Stomach (tissue), 9 donors: ENCODE data around the gene SACM1L. TPM values are rescaled to one million over a fixed set of nuclear protein-coding genes. Genes with fewer than 3 reads are reported as not detected.

Experiments used
- DNase-seq, 2 donors: peaks; one replicate each; pipeline versions ENCODE4 v3.0.0 to v3.0.0-alpha.2; 2013 to 2019
- H3K27ac ChIP-seq, 5 donors: fragments of 200-600 bp in 4 of 5; sonication (generic) in 4 of 5; one replicate each; pipeline ENCODE4 v1.5.1; 2013 to 2019; ENCODE audit warnings: mild to moderate bottlenecking in 1 of 5, moderate library complexity in 1 of 5
- H3K27me3 ChIP-seq, 3 donors: fragments of 200-600 bp; sonication (generic); one replicate each; pipeline ENCODE4 v1.5.1; 2017 to 2019; ENCODE audit warnings: mixed run types in 1 of 3
- H3K36me3 ChIP-seq, 4 donors: fragments of 200-600 bp; sonication (generic); 1 replicate in 3 of 4; 2 replicates in 1 of 4; pipeline ENCODE4 v1.5.1; 2016 to 2019
- H3K4me1 ChIP-seq, 4 donors: fragments of 200-600 bp; sonication (generic); one replicate each; pipeline ENCODE4 v1.5.1; 2016 to 2019
- H3K4me3 ChIP-seq, 4 donors: fragments of 200-600 bp; sonication (generic) in 3 of 4; one replicate each; pipeline ENCODE4 v1.5.1; 2016 to 2019; ENCODE audit warnings: mild to moderate bottlenecking in 1 of 4
- H3K9me3 ChIP-seq, 4 donors: fragments of 200-600 bp; sonication (generic); one replicate each; pipeline ENCODE4 v1.5.1; 2016 to 2019
- EP300 ChIP-seq: sonication (generic); formaldehyde crosslinking; IDR thresholded peaks from one replicate; pipeline ENCODE4 v1.6.1; 2017; ENCODE audit warnings: antibody characterized with exemption
- POLR2A ChIP-seq, 4 donors: fragments of 450-650 bp; IDR thresholded peaks; one replicate each; pipeline ENCODE4 v1.6.1; 2016; ENCODE audit warnings: antibody characterized with exemption in 4 of 4, control low read depth in 2 of 4, mild to moderate bottlenecking in 1 of 4, moderate library complexity in 1 of 4
- POLR2AphosphoS5 ChIP-seq, 3 donors: sonication (generic); formaldehyde crosslinking; IDR thresholded peaks; one replicate each; pipeline ENCODE4 v1.6.1; 2016; ENCODE audit warnings: antibody characterized with exemption in 3 of 3
- WGBS, 5 donors: extraction: QIAGEN DNeasy Blood & Tissue Kit in 3 of 5; methylation state at CpG; one replicate each; pipeline versions ENCODE4 v1.1.5 to v1.1.7; 2013 to 2018; 5-methylcytosine and 5-hydroxymethylcytosine counted together
- intact Hi-C: fragments of 100-400 bp; cut with DNase I; formaldehyde crosslinking; loops from one replicate; pipeline ENCODE4 v1.15.1; 2023; ENCODE audit warnings: low total_unique reads
- polyA plus RNA-seq, 3 donors: library from polyadenylated mRNA; stranded (reverse); fragments of 200-250 nt; gene quantifications; one replicate each; pipeline ENCODE4 v1.2.3, GENCODE V29; 2013
- total RNA-seq, 5 donors: library from RNA; depleted of rRNA; stranded (reverse); fragments of >200 nt; gene quantifications; one replicate each; pipeline versions ENCODE4 v1.1.0 to v1.2.3, GENCODE V29; 2014 to 2016
- TF ChIP-seq, protein P1 (sequence below), 7 experiments: fragments of 450-650 bp in 4 of 7; fragments of 200-600 bp in 3 of 7; sonication (generic) in 3 of 7; IDR thresholded peaks; one replicate each; pipeline ENCODE4 v1.5.1; 2016 to 2019; ENCODE audit warnings: antibody characterized with exemption in 7 of 7, control low read depth in 2 of 7, mild to moderate bottlenecking in 1 of 7
- donor health status: healthy with polysubstance abuse.
- donor health status: Bipolar disorder and iron deficiency.
- donor health status: healthy.

The SACM1L gene
- total and polyA plus RNA-seq, 8 donors, result 9.8 to 118 (median 30.8) TPM

DNA sequence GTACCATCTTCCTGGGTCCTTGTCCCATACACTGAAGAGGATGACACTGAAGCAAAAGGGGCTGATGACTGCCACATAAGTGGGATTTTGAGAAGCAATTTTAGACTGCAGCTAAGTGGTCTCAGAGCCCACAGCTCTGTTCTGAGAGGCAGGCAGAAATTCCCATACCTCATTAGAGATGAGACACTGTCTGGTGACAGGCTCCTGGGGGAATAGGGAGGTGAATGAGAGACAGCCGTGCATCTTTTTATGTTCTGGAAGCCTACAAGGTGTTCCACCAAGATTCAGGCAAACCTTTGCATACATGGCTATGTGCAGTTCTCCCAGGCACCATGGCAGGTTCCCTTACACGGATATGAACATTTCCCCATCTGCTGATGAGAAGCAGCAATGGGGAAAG lies 47.4 kb upstream of the SACM1L start:
- TF ChIP-seq, protein P1, sequence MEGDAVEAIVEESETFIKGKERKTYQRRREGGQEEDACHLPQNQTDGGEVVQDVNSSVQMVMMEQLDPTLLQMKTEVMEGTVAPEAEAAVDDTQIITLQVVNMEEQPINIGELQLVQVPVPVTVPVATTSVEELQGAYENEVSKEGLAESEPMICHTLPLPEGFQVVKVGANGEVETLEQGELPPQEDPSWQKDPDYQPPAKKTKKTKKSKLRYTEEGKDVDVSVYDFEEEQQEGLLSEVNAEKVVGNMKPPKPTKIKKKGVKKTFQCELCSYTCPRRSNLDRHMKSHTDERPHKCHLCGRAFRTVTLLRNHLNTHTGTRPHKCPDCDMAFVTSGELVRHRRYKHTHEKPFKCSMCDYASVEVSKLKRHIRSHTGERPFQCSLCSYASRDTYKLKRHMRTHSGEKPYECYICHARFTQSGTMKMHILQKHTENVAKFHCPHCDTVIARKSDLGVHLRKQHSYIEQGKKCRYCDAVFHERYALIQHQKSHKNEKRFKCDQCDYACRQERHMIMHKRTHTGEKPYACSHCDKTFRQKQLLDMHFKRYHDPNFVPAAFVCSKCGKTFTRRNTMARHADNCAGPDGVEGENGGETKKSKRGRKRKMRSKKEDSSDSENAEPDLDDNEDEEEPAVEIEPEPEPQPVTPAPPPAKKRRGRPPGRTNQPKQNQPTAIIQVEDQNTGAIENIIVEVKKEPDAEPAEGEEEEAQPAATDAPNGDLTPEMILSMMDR (IDR thresholded peaks at IDR 0.05), result no peak
- TF ChIP-seq POLR2A (IDR thresholded peaks at IDR 0.05), result no peak
- no peak for TF ChIP-seq POLR2AphosphoS5 (IDR thresholded peaks at IDR 0.05)
- TF ChIP-seq EP300, result no peak

GRCh38 chr3:45642731-45643152 lies 46.5 kb upstream of the SACM1L start:
- Histone ChIP-seq H3K9me3 (no peaks in the 10 kb centered on the region), H3K27me3 (no peaks in the 10 kb centered on the region), H3K27ac (peak overlapping the region in 2 of 5 donors; percentile 54 to 85), H3K36me3 (peaks cover 0 to under 1% (median under 1%) of the 10 kb centered on the region in 4 donors), H3K4me1 (peaks cover 63 to 92% (median 85%) of the 10 kb centered on the region in 4 donors), H3K4me3 (no peak overlapping the region)
- 61 to 74% (median 73%) methylated on average over 6 of the region's 6 CpGs for WGBS, 5 donors
- DNase-seq, result peak in 1 of 2 donors; percentile 64
- intact Hi-C loops, result no loop called here
- no peak for TF ChIP-seq EP300
- TF ChIP-seq, protein P1 (IDR thresholded peaks at IDR 0.05), result no peak
- TF ChIP-seq POLR2A (IDR thresholded peaks at IDR 0.05), result no peak
- TF ChIP-seq POLR2AphosphoS5 (IDR thresholded peaks at IDR 0.05), result no peak

More for the DNA sequence above, 47.4 kb upstream of the SACM1L start:
- Histone ChIP-seq H3K4me3 (no peak overlapping the region), H3K4me1 (peaks cover 53 to 82% (median 75%) of the 10 kb centered on the region in 4 donors), H3K27ac (peak overlapping the region in 3 of 5 donors; percentile 6 to 86 (median 26)), H3K27me3 (no peaks in the 10 kb centered on the region), H3K36me3 (peaks cover 0 to 10% (median 10%) of the 10 kb centered on the region in 4 donors), H3K9me3 (no peaks in the 10 kb centered on the region)
- intact Hi-C loops, result no loop called here
- WGBS, 5 donors, result 89 to 96% (median 89%) methylated on average over 2 of the region's 2 CpGs
- no peak for DNase-seq

- peaks cover 63 to 88% (median 77%) of the 10 kb centered on the region in 4 donors for H3K4me1 ChIP-seq
- 62 to 68% (median 63%) methylated on average over 11 of the region's 11 CpGs for WGBS, 5 donors
- H3K27me3 ChIP-seq, result no peaks in the 10 kb centered on the region
- intact Hi-C loops, result no loop called here
- TF ChIP-seq EP300 (no peak), POLR2AphosphoS5 (IDR thresholded peaks at IDR 0.05) (no peak), POLR2A (IDR thresholded peaks at IDR 0.05) (no peak)
- no peak overlapping the region for H3K4me3 ChIP-seq
- H3K9me3 ChIP-seq, result no peaks in the 10 kb centered on the region
- H3K27ac ChIP-seq, result peak overlapping the region; percentile 3 to 85 (median 62)
- no peak for DNase-seq
- no peaks in the 10 kb centered on the region for H3K36me3 ChIP-seq
These were observed 45.0 kb upstream of the SACM1L start for GRCh38 chr3:45644063-45644790.

- intact Hi-C loops, result no loop called here
- Histone ChIP-seq H3K36me3 (no peaks in the 10 kb centered on the region), H3K4me3 (no peak overlapping the region), H3K4me1 (peaks cover 59 to 82% (median 71%) of the 10 kb centered on the region in 4 donors), H3K27me3 (no peaks in the 10 kb centered on the region), H3K9me3 (no peaks in the 10 kb centered on the region), H3K27ac (peak overlapping the region; percentile 3 to 85 (median 62))
- no peak for DNase-seq
- WGBS, 5 donors, result 55 to 74% (median 60%) methylated on average over 5 of the region's 5 CpGs
- TF ChIP-seq, protein P1 (IDR thresholded peaks at IDR 0.05), result no peak
- TF ChIP-seq EP300 (no peak), POLR2AphosphoS5 (IDR thresholded peaks at IDR 0.05) (no peak), POLR2A (IDR thresholded peaks at IDR 0.05) (no peak)
These were observed 44.4 kb upstream of the SACM1L start for GRCh38 chr3:45644791-45645201.
